Stimulated activated CD4-positive, alpha-beta T cell treated with anti-CD3 and anti-CD28 coated beads, Interleukin-2, amount 100 ng/mL, for 48 hours (primary cell): ENCODE results near the gene LRRTM4.
"Not testable (repeated sequence)": the region's sequence is repeated elsewhere in the genome, so short reads cannot be mapped to it uniquely, and the experiment has no call there.

ENCODE experiments used
- DNase-seq, 2 donors: peaks; one replicate each; pipeline ENCODE4 v3.0.0-alpha.2; 2020

Gene LRRTM4

GRCh38 chr2:76713312-76713711 is 808.9 kb downstream of the LRRTM4 start:
- no peak for DNase-seq

- no peak for DNase-seq
Measured at GRCh38 chr2:76711490-76711889, 810.7 kb downstream of the LRRTM4 start.

- no peak for DNase-seq
Measured at GRCh38 chr2:76700894-76701293, 821.3 kb downstream of the LRRTM4 start.

- not testable (repeated sequence) for DNase-seq
Measured at GRCh38 chr2:76697998-76698713, 824.0 kb downstream of the LRRTM4 start.
